Endothelial cell of umbilical vein (primary cell): Measurements from ENCODE around the gene CPTP. TPM values are rescaled to one million over a fixed set of nuclear protein-coding genes. Genes with fewer than 3 reads are reported as not detected.

Experiments
- BruUV-seq: library from RNA; stranded (reverse); fragments of 400-500 nt; replicated peaks from 2 replicates; lab custom pipeline; 2021; lab: Mats Ljungman, UMichigan
- CTCF ChIA-PET: fragments of 300-600, 350-600 bp; sonication (Branson Sonifier 250); formaldehyde crosslinking; loops from one replicate; lab custom pipeline; 2021; ENCODE audit warnings: antibody characterized with exemption, inconsistent platforms; lab: Charles Lee
- POLR2A ChIA-PET: fragments of 300-600, 350-600 bp; sonication (Branson Sonifier 250); formaldehyde crosslinking; loops from one replicate; lab custom pipeline; 2021; ENCODE audit warnings: antibody characterized with exemption, inconsistent platforms; lab: Charles Lee
- DNase-seq: peaks from one replicate; pipeline ENCODE4 v3.0.0-alpha.2; 2011; ENCODE audit warnings: low read depth, low spot score
- FAIRE-seq: peaks from 2 replicates; lab custom pipeline; 2011; peaks lifted over from hg19 to GRCh38; lab: Jason Lieb, UNC
- H2AFZ ChIP-seq: 2 replicates; pipeline ENCODE4 v1.6.0; 2012; ENCODE audit warnings: low read depth, low read length, control low read depth, inconsistent platforms
- H3K27ac ChIP-seq: 2 replicates; pipeline ENCODE4 v1.5.1; 2011; ENCODE audit warnings: low read depth, mild to moderate bottlenecking, control low read depth, low read length, moderate library complexity; ENCODE audit not compliant: insufficient read depth
- H3K27me3 ChIP-seq, 2 experiments: 2 replicates each; pipeline versions ENCODE4 v1.6.0 to v1.6.1; 2011; ENCODE audit warnings: low read length in 2 of 2, mixed read lengths in 1 of 2; ENCODE audit not compliant: control insufficient read depth in 2 of 2, insufficient read depth in 2 of 2
- H3K36me3 ChIP-seq, 2 experiments: 2 replicates in 1 of 2; 3 replicates in 1 of 2; pipeline ENCODE4 v1.5.1; 2011; ENCODE audit warnings: low read length in 2 of 2, mild to moderate bottlenecking in 1 of 2, moderate library complexity in 1 of 2; ENCODE audit not compliant: control insufficient read depth in 2 of 2, insufficient read depth in 2 of 2; ENCODE audit errors: extremely low read depth in 1 of 2
- H3K4me1 ChIP-seq: 3 replicates; pipeline ENCODE4 v1.5.1; 2011; ENCODE audit warnings: mild to moderate bottlenecking, low read length; ENCODE audit not compliant: control insufficient read depth, insufficient read depth; ENCODE audit errors: extremely low read depth
- H3K4me2 ChIP-seq: 2 replicates; pipeline ENCODE4 v1.6.1; 2011; ENCODE audit warnings: low read length, control low read depth, mixed read lengths; ENCODE audit not compliant: insufficient read depth
- H3K4me3 ChIP-seq, 3 experiments: fragments of 200-600 bp in 1 of 3; sonication (generic), shearing (Covaris generic) in 1 of 3; replicated peaks in 1 of 3; 2 replicates each; pipeline ENCODE4 v1.5.1; 2011 to 2016; ENCODE audit warnings: control low read depth in 3 of 3, low read length in 3 of 3, mild to moderate bottlenecking in 2 of 3, inconsistent platforms in 1 of 3, low read depth in 1 of 3, moderate library complexity in 1 of 3; ENCODE audit not compliant: insufficient read depth in 1 of 3
- H3K79me2 ChIP-seq: 2 replicates; pipeline ENCODE4 v1.6.0; 2012; ENCODE audit warnings: low read length, inconsistent platforms; ENCODE audit not compliant: control insufficient read depth, insufficient read depth
- H3K9ac ChIP-seq: replicated peaks from 2 replicates; pipeline ENCODE3; 2011; ENCODE audit warnings: low read length, control low read depth; ENCODE audit not compliant: insufficient read depth; ENCODE audit errors: extremely low read depth
- H3K9me1 ChIP-seq: replicated peaks from 3 replicates; pipeline ENCODE4 v1.6.0; 2011; ENCODE audit warnings: mild to moderate bottlenecking, low read length; ENCODE audit not compliant: control insufficient read depth, insufficient read depth; ENCODE audit errors: extremely low read depth
- H3K9me3 ChIP-seq: replicated peaks from 2 replicates; pipeline ENCODE4 v1.5.1; 2012; ENCODE audit warnings: low read length, inconsistent platforms; ENCODE audit not compliant: control insufficient read depth, insufficient read depth
- H4K20me1 ChIP-seq: replicated peaks from 2 replicates; pipeline ENCODE3; 2011; ENCODE audit warnings: mild to moderate bottlenecking, low read length; ENCODE audit not compliant: control insufficient read depth, insufficient read depth; ENCODE audit errors: extremely low read depth
- EZH2 ChIP-seq: IDR thresholded peaks from 2 replicates; pipeline ENCODE4 v1.6.1; 2012; ENCODE audit warnings: borderline replicate concordance, low read depth, mild to moderate bottlenecking, moderate library complexity, low read length, inconsistent platforms; ENCODE audit not compliant: severe bottlenecking
- FOS ChIP-seq: IDR thresholded peaks from 2 replicates; pipeline ENCODE4 v1.6.1; 2011; ENCODE audit warnings: mild to moderate bottlenecking, low read length, moderate library complexity, borderline replicate concordance; ENCODE audit not compliant: insufficient read depth
- GATA2 ChIP-seq: IDR thresholded peaks from 2 replicates; pipeline ENCODE4 v1.7.0; 2011; ENCODE audit warnings: low read depth, mild to moderate bottlenecking, moderate library complexity, mixed read lengths, low read length; ENCODE audit not compliant: insufficient read length, insufficient read depth
- JUN ChIP-seq: IDR thresholded peaks from 2 replicates; pipeline ENCODE4 v1.6.1; 2011; ENCODE audit warnings: borderline replicate concordance, low read depth; ENCODE audit not compliant: insufficient read length, insufficient read depth
- MAX ChIP-seq: IDR thresholded peaks from 2 replicates; pipeline ENCODE4 v1.6.1; 2011; ENCODE audit not compliant: insufficient read depth, insufficient read length
- MYC ChIP-seq: IDR thresholded peaks from one replicate; pipeline ENCODE4 v1.6.1; 2011; ENCODE audit warnings: mild to moderate bottlenecking, low read depth, low read length
- POLR2A ChIP-seq: IDR thresholded peaks from 2 replicates; pipeline ENCODE4 v1.6.1; 2012; ENCODE audit warnings: low read depth, mild to moderate bottlenecking, control low read depth, low read length
- POLR2AphosphoS5 ChIP-seq: IDR thresholded peaks from 2 replicates; pipeline ENCODE4 v1.6.1; 2012; ENCODE audit warnings: low read depth, mild to moderate bottlenecking, control low read depth, low read length, moderate library complexity; ENCODE audit not compliant: insufficient read depth
- dilution Hi-C: fragments of 300-500 bp; cut with MboI; formaldehyde crosslinking; loops from one replicate; pipeline ENCODE4 v1.15.0; 2019; ENCODE audit warnings: low sequenced_read_pairs; ENCODE audit not compliant: extremely low pct_ligation_motif_present
- intact Hi-C: fragments of 100-400 bp; cut with micrococcal nuclease; formaldehyde crosslinking; loops from one replicate; pipeline ENCODE4 v1.10.0; 2022
- polyA plus RNA-seq, 4 experiments: library from polyadenylated mRNA; depleted of rRNA in 3 of 4; stranded (reverse) in 3 of 4; unstranded in 1 of 4; fragments of >200 nt; gene quantifications; 2 replicates each; pipeline versions ENCODE4 v1.2.1 to v1.2.3, GENCODE V29; 2011 to 2012; ENCODE audit warnings: missing spikeins in 1 of 4
- total RNA-seq: library from RNA; stranded (reverse); gene quantifications from 2 replicates; pipeline ENCODE4 v1.2.3, GENCODE V29; 2021
- TF ChIP-seq, protein P1 (sequence below), 2 donors: IDR thresholded peaks; 1 replicate in 1 of 2; 2 replicates in 1 of 2; pipeline ENCODE4 v1.5.1; 2011; ENCODE audit warnings: low read length in 2 of 2, mild to moderate bottlenecking in 2 of 2, moderate library complexity in 2 of 2, control low read depth in 1 of 2, inconsistent platforms in 1 of 2, low read depth in 1 of 2; ENCODE audit not compliant: insufficient read depth in 1 of 2; ENCODE audit errors: extremely low read depth in 1 of 2

Gene CPTP
- total and polyA plus RNA-seq, 2 donors (not counting 3 experiments of a cell fraction or from before 2014, with no cell fraction given) = 20.9 to 29.5 TPM

DNA sequence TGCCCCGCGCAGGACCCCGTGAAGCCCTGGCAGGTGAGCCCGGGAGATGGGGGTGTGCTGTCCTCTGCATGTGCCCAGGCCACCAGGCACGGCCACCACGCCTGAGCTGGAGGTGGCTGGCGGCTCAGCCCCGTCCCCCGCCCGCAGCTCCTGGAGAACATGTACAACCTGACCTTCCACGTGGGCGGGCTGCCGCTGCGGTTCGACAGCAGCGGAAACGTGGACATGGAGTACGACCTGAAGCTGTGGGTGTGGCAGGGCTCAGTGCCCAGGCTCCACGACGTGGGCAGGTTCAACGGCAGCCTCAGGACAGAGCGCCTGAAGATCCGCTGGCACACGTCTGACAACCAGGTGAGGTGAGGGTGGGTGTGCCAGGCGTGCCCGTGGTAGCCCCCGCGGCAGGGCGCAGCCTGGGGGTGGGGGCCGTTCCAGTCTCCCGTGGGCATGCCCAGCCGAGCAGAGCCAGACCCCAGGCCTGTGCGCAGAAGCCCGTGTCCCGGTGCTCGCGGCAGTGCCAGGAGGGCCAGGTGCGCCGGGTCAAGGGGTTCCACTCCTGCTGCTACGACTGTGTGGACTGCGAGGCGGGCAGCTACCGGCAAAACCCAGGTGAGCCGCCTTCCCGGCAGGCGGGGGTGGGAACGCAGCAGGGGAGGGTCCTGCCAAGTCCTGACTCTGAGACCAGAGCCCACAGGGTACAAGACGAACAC lies 8.3 kb downstream of the CPTP start:
- no peak overlapping the region for H2AFZ ChIP-seq
- no peaks in the 10 kb centered on the region for H3K27me3 ChIP-seq
- no peaks in the 10 kb centered on the region for H3K4me1 ChIP-seq
- dilution Hi-C loops = no loop called here
- no TSS peak for BruUV-seq
- CTCF ChIA-PET = no interaction called here
- H3K36me3 ChIP-seq = peaks cover 0 to 8% of the 10 kb centered on the region in 2 experiments
- no peak for TF ChIP-seq JUN
- TF ChIP-seq, protein P1, sequence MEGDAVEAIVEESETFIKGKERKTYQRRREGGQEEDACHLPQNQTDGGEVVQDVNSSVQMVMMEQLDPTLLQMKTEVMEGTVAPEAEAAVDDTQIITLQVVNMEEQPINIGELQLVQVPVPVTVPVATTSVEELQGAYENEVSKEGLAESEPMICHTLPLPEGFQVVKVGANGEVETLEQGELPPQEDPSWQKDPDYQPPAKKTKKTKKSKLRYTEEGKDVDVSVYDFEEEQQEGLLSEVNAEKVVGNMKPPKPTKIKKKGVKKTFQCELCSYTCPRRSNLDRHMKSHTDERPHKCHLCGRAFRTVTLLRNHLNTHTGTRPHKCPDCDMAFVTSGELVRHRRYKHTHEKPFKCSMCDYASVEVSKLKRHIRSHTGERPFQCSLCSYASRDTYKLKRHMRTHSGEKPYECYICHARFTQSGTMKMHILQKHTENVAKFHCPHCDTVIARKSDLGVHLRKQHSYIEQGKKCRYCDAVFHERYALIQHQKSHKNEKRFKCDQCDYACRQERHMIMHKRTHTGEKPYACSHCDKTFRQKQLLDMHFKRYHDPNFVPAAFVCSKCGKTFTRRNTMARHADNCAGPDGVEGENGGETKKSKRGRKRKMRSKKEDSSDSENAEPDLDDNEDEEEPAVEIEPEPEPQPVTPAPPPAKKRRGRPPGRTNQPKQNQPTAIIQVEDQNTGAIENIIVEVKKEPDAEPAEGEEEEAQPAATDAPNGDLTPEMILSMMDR (IDR thresholded peaks at IDR 0.05; ENCODE audit: extremely low read depth in 1 of 2, insufficient read depth in 1 of 2, low read depth in 1 of 2, low read length in 2 of 2) = no peak
- no peak for TF ChIP-seq POLR2AphosphoS5
- TF ChIP-seq POLR2A = no peak
- no peak for TF ChIP-seq MYC
- TF ChIP-seq EZH2 = no peak
- TF ChIP-seq GATA2 = no peak
- no peak for TF ChIP-seq FOS
- no peak for TF ChIP-seq MAX
- H3K9me3 ChIP-seq = no peaks in the 10 kb centered on the region
- no peaks in the 10 kb centered on the region for H3K9me1 ChIP-seq
- DNase-seq (no peak), FAIRE-seq (no peak)
- H3K4me3 ChIP-seq = no peak overlapping the region
- intact Hi-C loops = no loop called here
- H3K9ac ChIP-seq = no peak overlapping the region
- POLR2A ChIA-PET = no interaction called here
- no peak overlapping the region for H3K27ac ChIP-seq
- H3K79me2 ChIP-seq = no peaks in the 10 kb centered on the region
- no peak overlapping the region for H3K4me2 ChIP-seq
- H4K20me1 ChIP-seq = no peaks in the 10 kb centered on the region
